GM19324 (cell line): ENCODE data around the gene PTPN1.

ENCODE experiments used
- ATAC-seq: cut with Tn5 transposase; IDR thresholded peaks from one replicate; pipeline ENCODE4 v1.9.1; 2021; ENCODE audit warnings: mild to moderate bottlenecking, moderate library complexity; ENCODE audit not compliant: unreplicated experiment, low FRiP score

Gene PTPN1

GRCh38 chr20:50572938-50573777, 63.0 kb downstream of the PTPN1 start:
- ATAC-seq, result no peak

GRCh38 chr20:50574108-50574507, 63.9 kb downstream of the PTPN1 start:
- no peak for ATAC-seq

GRCh38 chr20:50574586-50574985, 64.4 kb downstream of the PTPN1 start:
- ATAC-seq, result no peak

DNA sequence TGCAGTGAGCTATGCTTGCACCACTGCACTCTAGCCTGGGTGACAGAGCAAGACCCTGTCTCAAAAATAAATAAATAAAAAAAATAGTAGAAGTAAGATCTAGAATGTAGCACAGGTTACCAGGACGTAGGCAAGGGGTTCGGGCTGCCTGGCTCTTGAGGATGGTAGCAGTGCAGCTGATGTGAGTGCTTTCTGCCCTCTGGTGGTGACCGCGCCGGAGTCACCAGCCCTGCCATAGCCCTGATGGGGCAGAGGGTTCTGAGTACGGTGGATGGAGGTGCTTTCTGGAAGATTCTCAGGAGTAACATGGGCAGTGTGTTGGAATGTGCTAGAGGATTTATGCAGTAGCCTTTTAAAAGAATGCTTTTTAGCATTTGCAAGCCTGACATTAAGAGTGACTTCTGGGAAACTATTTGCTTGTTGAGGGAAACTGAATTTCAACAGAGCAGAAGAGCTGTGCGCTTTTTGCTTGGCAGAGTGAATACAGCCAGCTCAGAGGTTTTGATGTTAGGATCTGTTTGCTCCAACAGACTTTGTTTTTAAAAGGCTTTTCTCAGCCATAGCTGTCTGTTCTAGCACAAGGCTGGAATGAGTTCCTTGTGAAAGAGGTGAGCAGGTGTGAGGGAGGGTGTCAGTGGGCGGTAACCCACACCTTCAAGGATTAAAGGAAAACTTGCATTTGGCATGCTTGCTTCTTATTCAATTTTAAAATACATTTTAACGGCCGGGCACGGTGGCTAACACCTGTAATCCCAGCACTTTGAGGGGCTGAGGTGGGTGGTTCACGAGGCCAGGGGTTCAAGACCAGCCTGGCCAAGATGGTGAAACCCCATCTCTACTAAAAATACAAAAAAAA, 65.9 kb downstream of the PTPN1 start:
- no peak for ATAC-seq

DNA sequence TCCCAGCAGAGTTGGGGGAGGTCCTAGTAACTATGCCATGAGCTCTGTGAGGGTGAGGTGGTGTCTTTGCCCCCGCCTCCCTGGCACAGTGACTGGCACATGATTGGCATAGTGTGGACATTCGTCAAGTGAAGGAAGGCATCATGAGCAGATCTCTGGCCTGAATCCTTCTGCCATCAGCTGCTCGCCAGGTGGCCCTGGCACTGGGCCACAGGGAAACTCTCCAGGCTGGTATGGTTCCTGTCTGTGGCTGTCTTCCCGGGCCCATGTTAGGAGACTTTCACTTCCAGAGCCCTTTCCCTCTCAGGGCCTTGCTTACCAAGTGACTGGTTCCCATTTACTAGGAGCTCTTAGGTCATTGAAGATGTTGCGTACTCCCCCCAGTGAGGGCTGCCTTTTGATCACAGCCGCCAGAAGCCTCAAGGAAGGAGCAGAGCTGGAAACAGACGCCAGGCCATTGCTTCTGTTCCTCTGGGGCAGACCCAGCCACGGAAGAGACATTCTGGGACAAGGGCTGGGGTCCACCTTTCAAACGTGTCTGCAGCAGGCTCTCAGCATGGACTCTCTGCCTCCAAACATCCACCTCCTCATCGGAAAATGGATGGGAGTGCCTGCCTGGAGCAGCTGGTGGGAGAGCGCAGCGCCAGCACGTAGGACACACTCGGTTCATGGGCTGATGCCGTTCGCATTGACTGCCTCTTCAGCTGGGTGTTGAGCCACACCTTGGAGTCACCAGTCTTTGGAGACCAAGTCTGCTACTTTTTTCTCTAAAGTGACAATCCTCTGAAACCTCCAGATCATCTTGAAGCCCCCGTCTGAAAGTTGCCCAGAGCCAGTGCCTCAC, 67.2 kb downstream of the PTPN1 start:
- ATAC-seq, result no peak

DNA sequence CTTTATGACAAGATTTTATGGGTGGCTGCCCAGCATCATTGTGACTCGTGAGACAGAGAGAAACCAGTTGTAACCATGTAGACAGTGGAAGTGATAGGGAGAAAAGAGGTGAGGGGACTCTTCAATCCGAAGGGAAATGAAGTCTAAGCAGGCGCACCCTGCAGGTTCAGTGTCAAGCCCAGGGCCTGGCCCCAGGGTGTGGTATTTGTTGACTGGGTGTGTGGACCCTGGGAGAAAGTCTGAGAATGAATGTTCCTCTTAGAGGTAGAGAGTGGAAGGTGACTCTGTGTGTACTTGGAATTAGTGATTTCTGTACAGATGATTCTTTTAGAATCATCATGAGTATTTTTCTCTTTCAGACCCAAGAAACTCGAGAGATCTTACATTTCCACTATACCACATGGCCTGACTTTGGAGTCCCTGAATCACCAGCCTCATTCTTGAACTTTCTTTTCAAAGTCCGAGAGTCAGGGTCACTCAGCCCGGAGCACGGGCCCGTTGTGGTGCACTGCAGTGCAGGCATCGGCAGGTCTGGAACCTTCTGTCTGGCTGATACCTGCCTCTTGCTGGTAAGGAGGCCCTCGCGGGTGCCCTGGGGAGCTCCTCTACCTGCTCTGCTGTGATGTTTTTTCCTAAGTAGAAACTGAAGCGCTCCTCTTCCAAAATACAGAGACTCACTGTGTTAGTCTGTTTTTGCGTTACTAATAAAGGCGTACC, 68.0 kb downstream of the PTPN1 start:
- no peak for ATAC-seq

DNA sequence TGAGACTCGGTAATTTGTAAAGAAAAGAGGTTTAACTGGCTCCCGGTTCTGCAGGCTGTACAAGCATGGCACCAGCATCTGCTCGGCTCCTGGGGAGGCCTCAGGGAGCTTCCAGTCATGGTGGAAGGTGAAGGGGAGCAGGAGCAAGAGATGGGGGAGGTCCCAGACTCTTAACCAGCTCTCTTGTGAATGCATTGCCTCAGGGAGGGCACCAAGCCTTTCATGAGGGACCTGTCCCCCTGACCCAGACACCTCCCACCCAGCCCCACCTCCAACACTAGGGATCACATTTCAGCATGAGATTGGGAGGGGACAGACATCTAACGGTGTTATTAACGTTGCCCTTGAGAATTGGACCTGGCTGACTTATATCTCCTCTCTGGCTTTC, 68.6 kb downstream of the PTPN1 start:
- ATAC-seq, result no peak

- no peak for ATAC-seq
Measured at GRCh38 chr20:50579511-50579910, 69.3 kb downstream of the PTPN1 start.

- ATAC-seq, result no peak
Measured at GRCh38 chr20:50580016-50580747, 70.0 kb downstream of the PTPN1 start.

- no peak for ATAC-seq
Measured at GRCh38 chr20:50580842-50581544, 70.8 kb downstream of the PTPN1 start.

GRCh38 chr20:50582092-50582491, 71.9 kb downstream of the PTPN1 start:
- ATAC-seq, result no peak

GRCh38 chr20:50582591-50583234, 72.5 kb downstream of the PTPN1 start:
- no peak for ATAC-seq

GRCh38 chr20:50583442-50584150, 73.4 kb downstream of the PTPN1 start:
- no peak for ATAC-seq

GRCh38 chr20:50584687-50585086, 74.5 kb downstream of the PTPN1 start:
- ATAC-seq, result no peak

DNA sequence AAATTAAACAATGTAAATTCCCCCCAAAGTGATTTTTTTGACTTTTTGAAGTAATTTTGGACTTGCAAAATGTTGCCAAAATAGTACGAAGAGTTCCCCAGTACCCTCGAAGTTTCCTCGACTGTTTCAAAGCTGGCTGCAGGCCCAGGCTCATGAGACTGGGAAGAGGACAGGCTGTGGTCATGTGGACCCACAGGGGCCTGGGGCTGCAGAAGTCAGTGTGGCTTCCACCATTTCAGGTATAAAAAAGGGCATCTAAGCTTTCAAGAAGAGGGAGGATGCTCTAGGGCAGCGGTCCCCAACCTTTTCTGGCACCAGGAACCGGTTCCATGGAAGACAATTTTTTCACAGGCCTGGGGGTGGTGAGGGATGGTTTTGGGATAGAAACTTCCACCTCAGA, 75.0 kb downstream of the PTPN1 start:
- ATAC-seq, result no peak

GRCh38 chr20:50585678-50586077, 75.5 kb downstream of the PTPN1 start:
- ATAC-seq, result no peak

DNA sequence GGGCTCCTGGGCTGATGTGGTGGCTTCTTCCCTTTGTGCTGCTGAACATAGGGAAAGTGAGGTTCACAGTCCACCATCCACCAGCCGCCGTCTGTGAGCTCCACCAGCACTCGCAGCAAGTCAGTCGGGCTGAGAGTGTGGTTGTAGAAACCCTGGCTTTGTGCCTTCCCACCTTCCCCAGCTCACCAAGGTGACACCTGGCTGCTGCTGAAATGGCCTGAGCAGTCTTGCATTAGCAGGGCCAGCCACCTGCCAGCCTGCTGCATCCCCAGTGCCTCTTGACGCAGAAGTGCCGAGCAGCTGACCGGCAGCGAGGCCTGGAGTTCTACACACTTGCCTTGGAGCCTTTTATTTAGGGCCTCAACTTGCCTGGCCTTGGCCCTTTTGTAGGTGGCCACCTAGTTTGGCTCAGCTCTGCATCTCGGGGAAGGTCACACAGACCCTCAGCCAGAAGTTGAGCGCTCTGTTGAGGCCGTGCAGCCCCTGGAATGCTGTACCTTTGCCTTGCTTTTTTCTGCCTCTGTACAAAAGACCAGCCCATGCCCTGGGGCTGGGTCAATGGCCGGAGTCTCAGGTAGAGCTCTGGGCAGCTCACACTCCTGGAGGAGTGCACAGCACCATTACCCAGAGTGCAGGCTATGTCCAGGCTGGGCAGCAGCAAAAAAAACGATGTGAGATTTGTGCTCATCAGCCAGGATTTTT, 76.5 kb downstream of the PTPN1 start:
- ATAC-seq, result no peak
